PFSK-1 (cell line): ENCODE data around the gene CAMK1D.

Source experiments
- FOXP2 ChIP-seq: optimal IDR thresholded peaks from 2 replicates; pipeline ENCODE3; 2011; ENCODE audit warnings: borderline replicate concordance, control low read depth, inconsistent platforms; ENCODE audit not compliant: insufficient read depth; ENCODE audit errors: extremely low read length, extremely low read depth
- POLR2AphosphoS5 ChIP-seq: IDR thresholded peaks from 2 replicates; pipeline ENCODE4 v1.6.1; 2012; ENCODE audit warnings: low read depth, mild to moderate bottlenecking, control low read depth, low read length, moderate library complexity
- SIN3A ChIP-seq: IDR thresholded peaks from 2 replicates; pipeline ENCODE4 v1.6.1; 2012; ENCODE audit warnings: mild to moderate bottlenecking, low read length, moderate library complexity, borderline replicate concordance; ENCODE audit not compliant: insufficient read depth
- TAF1 ChIP-seq: IDR thresholded peaks from 2 replicates; pipeline ENCODE4 v1.6.1; 2012; ENCODE audit warnings: low read length, control low read depth, borderline replicate concordance; ENCODE audit not compliant: insufficient read depth
- TF ChIP-seq, protein P1 (sequence below), 2 experiments: IDR thresholded peaks; 2 replicates each; pipeline versions ENCODE4 v1.6.1 to v1.8.0; 2011 to 2012; ENCODE audit warnings: low read depth in 2 of 2, low read length in 2 of 2, control low read depth in 1 of 2, inconsistent platforms in 1 of 2, mild to moderate bottlenecking in 1 of 2, moderate library complexity in 1 of 2; ENCODE audit not compliant: insufficient read depth in 1 of 2

CAMK1D gene

DNA sequence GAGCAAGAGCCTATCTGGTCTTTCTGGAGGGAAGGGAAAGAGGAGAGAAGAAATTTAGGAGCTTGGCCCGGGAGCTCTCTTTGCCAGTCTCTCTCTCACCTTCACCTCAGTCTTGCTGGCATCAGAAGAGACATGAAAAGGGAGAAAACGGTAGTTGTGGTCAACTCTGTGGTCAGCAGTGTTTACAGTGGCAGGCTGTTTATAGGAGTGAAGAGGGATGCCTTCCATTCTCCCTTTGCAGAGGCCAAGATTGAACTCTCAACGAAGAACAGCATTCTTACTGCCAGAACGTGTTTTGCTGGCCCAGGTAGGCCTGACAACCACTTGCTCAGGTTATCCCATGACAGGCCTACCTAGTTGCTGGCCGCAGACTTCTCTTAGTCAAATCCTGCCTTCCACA, 518.9 kb downstream of the CAMK1D start:
- TF ChIP-seq POLR2AphosphoS5 (no peak), TAF1 (no peak), SIN3A (no peak), FOXP2 (no peak)
- TF ChIP-seq, protein P1, sequence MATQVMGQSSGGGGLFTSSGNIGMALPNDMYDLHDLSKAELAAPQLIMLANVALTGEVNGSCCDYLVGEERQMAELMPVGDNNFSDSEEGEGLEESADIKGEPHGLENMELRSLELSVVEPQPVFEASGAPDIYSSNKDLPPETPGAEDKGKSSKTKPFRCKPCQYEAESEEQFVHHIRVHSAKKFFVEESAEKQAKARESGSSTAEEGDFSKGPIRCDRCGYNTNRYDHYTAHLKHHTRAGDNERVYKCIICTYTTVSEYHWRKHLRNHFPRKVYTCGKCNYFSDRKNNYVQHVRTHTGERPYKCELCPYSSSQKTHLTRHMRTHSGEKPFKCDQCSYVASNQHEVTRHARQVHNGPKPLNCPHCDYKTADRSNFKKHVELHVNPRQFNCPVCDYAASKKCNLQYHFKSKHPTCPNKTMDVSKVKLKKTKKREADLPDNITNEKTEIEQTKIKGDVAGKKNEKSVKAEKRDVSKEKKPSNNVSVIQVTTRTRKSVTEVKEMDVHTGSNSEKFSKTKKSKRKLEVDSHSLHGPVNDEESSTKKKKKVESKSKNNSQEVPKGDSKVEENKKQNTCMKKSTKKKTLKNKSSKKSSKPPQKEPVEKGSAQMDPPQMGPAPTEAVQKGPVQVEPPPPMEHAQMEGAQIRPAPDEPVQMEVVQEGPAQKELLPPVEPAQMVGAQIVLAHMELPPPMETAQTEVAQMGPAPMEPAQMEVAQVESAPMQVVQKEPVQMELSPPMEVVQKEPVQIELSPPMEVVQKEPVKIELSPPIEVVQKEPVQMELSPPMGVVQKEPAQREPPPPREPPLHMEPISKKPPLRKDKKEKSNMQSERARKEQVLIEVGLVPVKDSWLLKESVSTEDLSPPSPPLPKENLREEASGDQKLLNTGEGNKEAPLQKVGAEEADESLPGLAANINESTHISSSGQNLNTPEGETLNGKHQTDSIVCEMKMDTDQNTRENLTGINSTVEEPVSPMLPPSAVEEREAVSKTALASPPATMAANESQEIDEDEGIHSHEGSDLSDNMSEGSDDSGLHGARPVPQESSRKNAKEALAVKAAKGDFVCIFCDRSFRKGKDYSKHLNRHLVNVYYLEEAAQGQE (IDR thresholded peaks at IDR 0.05; ENCODE audit: insufficient read depth in 1 of 2, low read depth in 2 of 2, low read length in 2 of 2), result no peak

DNA sequence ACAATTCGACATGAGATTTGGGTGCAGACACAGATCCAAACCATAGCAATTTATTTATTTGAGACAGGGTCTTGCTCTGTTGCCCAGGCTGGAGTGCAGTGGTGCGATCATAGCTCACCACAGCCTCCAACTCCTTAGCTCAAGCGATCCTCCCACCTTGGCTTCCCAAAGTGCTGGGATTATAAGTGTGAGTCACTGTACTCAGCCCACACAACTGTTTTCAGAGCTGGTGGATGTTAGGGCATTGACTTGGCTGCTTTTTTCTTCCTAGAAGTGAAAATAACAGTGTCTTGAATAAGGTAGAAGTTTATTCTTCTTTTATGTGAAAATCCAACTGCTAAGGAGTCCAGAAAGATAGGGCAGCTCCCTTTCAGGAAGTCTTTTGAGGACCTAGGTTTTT, 520.1 kb downstream of the CAMK1D start:
- no peak for TF ChIP-seq SIN3A
- TF ChIP-seq, protein P1 (IDR thresholded peaks at IDR 0.05; ENCODE audit: insufficient read depth in 1 of 2, low read depth in 2 of 2, low read length in 2 of 2), result no peak
- TF ChIP-seq FOXP2, result no peak
- TF ChIP-seq POLR2AphosphoS5, result no peak

DNA sequence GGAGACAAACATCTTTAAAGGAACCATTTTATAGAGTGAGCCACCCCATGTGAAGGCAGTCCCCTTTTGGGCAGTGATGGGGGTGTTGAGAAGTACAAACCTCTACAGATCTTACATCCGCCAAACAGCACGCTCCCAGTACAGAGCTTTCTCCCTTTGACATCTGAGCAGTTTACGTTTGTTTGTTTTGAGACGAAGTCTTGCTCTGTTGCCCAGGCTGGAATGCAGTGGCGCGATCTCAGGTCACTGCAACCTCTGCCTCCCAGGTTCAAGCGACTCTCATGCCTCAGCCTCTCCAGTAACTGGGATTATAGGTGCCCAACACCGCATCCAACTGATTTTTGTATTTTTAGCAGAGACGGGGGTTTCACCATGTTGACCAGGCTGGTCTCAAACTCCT, 523.2 kb downstream of the CAMK1D start:
- TF ChIP-seq TAF1 (no peak), SIN3A (no peak), FOXP2 (no peak), POLR2AphosphoS5 (no peak)
- TF ChIP-seq, protein P1 (IDR thresholded peaks at IDR 0.05; ENCODE audit: insufficient read depth in 1 of 2, low read depth in 2 of 2, low read length in 2 of 2), result no peak

DNA sequence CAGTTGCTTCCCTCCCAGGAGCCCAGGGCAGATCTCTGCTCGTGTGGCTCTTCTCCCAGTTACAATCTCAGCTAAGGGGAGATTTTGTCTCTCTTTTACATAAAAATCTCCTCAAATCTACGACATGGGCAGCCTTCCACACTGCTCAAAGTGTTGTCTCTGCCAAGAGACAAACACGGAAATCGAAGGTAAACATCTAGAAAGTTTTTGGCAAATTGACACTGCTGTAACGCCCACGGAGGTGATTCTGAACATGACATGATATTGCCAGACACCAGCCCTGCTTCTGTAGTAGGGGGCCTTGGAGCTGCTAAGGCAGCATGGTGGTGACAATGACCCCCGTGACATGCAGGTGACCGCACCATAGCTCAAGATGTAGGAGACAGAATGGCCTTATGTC, 523.8 kb downstream of the CAMK1D start:
- no peak for TF ChIP-seq POLR2AphosphoS5

DNA sequence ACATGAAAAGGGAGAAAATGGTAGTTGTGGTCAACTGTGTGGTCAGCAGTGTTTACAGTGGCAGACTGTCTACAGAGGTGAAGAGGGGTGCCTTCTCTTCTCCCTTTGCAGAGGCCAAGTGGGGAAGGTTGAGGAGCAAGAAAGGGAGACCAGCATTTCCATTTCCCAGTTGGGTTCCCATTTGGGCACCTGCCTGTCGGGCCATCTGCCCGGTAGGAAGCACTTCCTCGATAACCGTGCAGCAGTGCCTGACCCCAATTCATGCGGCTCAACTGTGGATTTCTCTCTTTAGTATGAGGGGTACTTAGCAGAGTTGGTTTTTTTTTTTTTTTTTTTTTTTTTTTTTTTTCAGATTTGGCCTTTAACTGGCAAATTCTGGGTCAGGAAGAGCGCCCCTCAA, 525.2 kb downstream of the CAMK1D start:
- TF ChIP-seq, protein P1 (IDR thresholded peaks at IDR 0.05; ENCODE audit: insufficient read depth in 1 of 2, low read depth in 2 of 2, low read length in 2 of 2), result no peak
- TF ChIP-seq SIN3A (no peak), TAF1 (no peak), POLR2AphosphoS5 (no peak), FOXP2 (no peak)

DNA sequence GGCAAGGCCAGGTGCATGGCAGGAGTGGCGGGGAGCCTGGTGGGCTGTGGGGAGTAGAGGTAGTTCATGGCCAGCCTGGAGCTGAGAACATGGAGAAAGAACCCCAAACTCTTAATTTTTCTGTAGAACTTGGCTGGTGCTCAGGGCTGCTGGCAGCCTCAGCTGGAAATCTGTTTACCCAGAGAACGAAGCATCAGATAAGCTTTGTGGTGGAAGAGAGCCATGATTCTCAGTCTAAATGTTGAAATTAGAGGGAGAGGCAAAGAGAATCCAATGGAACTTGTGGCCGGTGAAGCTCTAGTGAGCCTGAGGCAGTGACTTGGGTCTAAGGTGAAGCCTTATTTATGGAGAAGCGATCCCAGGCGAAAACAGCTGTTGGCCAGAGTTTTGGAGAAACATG, 525.8 kb downstream of the CAMK1D start:
- TF ChIP-seq, protein P1 (IDR thresholded peaks at IDR 0.05; ENCODE audit: insufficient read depth in 1 of 2, low read depth in 2 of 2, low read length in 2 of 2), result no peak
- TF ChIP-seq FOXP2 (no peak), TAF1 (no peak), POLR2AphosphoS5 (no peak), SIN3A (no peak)
